ENCODE measurements around the gene DPP10. TPM values are rescaled to one million over a fixed set of nuclear protein-coding genes. Genes with fewer than 3 reads are reported as not detected.

Gene DPP10
- total and polyA plus RNA-seq, 5 experiments from 2014 or later: not detected

DNA sequence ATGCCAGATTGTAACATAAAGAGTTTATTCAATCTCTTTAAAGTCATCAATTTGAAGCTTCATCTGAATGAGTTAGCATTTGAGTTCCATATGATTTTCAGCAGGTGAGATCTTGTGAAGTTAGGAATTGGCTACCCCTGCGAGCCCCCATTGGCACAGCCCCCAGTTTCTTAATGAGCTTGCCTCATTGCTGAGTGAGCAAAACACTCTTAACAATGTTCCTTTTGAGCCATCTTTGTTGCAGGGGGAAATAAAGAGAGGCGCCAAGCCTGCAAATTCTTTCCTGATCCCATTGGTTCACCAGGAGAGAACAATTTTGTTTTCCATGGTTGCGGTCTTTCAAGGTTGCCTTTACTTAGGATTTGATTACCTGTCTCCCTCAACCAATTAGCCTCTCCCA, 18.7 kb downstream of the DPP10 start:
- peaks cover 0 to 1% (median 0%) of the 10 kb centered on the region in 9 donors for H3K9me3 Mint-ChIP-seq
- H3K4me1 Mint-ChIP-seq: no peaks in the 10 kb centered on the region
- no peak overlapping the region for H3K4me3 Mint-ChIP-seq
- no peak overlapping the region for H3K27ac Mint-ChIP-seq
- ATAC-seq: no peak
- no peak for DNase-seq
- POLR2A ChIA-PET: no interaction called here
- H3K36me3 Mint-ChIP-seq: no peaks in the 10 kb centered on the region
- peaks cover 0 to 11% (median 4%) of the 10 kb centered on the region in 5 donors for H3K27me3 Mint-ChIP-seq

DNA sequence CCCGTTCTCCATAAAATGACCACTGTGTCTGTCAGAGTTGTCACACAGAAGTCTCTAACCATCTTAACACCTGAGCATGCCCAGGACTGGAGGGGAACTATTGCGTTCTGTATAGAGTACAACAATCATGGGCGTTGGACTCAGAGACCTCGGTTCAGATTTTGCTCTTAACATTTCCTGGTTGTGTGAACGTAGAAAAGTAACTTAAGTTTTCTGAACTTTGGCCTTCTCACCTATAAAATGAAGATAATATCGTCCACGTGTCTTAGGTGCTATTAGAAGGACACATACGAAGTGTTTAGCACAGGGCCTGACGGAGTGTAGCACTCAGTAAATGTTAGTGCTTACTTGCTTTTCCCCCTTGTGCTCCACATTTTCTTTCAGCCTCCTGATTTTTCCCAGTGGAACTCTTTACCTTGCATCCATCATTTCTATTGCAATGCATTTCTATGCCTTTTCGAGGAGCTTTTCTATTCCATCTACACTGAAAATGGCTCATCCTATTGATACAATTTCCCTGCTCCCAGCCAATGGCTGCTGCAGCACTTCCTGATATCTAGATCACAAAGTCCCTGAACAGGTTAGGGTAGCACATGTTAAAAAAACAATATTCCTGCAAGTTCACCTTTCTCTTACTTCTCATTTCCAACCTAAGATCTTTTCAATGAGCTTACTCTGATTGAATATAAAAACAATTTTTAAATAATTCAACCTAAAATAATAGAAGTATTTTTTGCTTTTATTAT, 22.7 kb downstream of the DPP10 start:
- H3K4me1 Mint-ChIP-seq: no peaks in the 10 kb centered on the region
- no peaks in the 10 kb centered on the region for H3K36me3 Mint-ChIP-seq
- no peak overlapping the region for H3K4me3 Mint-ChIP-seq
- ATAC-seq (no peak), DNase-seq (no peak)
- peaks cover 0 to 7% (median 0%) of the 10 kb centered on the region in 5 donors for H3K27me3 Mint-ChIP-seq
- POLR2A ChIA-PET: no interaction called here
- no peak overlapping the region for H3K27ac Mint-ChIP-seq
- H3K9me3 Mint-ChIP-seq: no peaks in the 10 kb centered on the region

DNA sequence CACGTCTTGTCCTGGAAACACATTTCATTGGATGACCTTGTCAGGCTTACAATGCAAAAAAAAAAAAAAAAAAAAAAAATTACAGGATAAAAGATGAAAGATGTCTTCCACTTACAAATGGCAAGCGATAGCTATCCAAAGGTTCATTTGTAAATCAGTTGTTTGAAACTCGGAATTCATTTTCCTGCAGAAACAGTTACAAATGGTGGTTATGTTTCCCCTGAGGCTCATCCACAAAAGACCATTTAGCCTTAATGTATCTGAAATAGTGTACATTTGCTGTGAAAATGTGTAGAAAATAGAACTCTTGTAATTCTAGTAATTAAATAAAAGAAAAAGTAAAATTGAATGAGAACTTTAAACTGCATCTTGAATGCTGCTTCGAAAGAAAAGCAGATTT, 25.9 kb downstream of the DPP10 start:
- H3K27me3 Mint-ChIP-seq: peaks cover 0 to 8% (median 0%) of the 10 kb centered on the region in 5 donors
- POLR2A ChIA-PET: no interaction called here
- no peaks in the 10 kb centered on the region for H3K9me3 Mint-ChIP-seq
- H3K36me3 Mint-ChIP-seq: no peaks in the 10 kb centered on the region
- ATAC-seq: no peak
- no peak overlapping the region for H3K4me3 Mint-ChIP-seq
- no peak overlapping the region for H3K27ac Mint-ChIP-seq
- no peaks in the 10 kb centered on the region for H3K4me1 Mint-ChIP-seq
- DNase-seq: no peak

DNA sequence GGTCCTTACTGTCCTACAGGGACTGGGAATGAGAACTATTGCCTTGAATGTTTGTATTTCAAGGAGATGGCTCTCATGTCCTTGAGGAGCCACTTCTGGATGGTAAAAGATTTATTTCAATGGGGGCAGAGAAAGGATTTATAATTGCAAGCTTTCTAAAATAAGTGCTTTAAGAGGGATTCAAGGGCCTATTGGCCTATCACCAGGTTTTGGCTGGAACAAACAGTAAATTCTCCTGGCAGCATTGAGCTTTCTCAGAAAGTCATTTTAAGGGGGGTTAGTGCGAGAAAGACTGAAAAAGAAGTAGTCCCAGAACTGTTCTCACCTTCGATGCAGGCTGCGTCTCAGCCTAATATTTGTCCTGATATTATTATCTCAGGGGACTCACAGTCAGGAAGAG, 29.8 kb downstream of the DPP10 start:
- ATAC-seq: no peak
- no peak for DNase-seq
- no peaks in the 10 kb centered on the region for H3K4me1 Mint-ChIP-seq
- H3K36me3 Mint-ChIP-seq: no peaks in the 10 kb centered on the region
- no peaks in the 10 kb centered on the region for H3K9me3 Mint-ChIP-seq
- no peak overlapping the region for H3K27ac Mint-ChIP-seq
- POLR2A ChIA-PET: no interaction called here
- peaks cover 0 to 8% (median 0%) of the 10 kb centered on the region in 5 donors for H3K27me3 Mint-ChIP-seq
- no peak overlapping the region for H3K4me3 Mint-ChIP-seq

DNA sequence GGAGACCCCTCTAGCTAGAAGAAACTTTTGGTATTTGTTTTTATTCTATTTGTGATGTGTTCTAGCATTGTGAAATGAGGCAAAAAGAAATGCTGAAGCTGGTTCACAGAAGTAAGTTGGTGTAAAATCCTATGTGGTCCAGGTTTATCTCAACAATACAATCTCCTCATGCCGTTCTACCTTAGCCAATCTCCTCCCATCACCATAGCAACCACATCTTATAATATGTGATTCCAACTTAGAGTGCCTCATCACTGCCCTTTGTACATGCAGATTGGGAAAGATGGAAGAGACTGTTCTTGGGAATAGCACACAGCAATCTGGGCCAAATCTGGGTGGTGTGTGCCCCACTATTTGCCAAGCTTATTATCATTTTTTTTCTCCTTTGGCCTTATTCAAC, 30.3 kb downstream of the DPP10 start:
- no peaks in the 10 kb centered on the region for H3K4me1 Mint-ChIP-seq
- ATAC-seq (no peak), DNase-seq (no peak)
- POLR2A ChIA-PET: no interaction called here
- H3K9me3 Mint-ChIP-seq: no peaks in the 10 kb centered on the region
- H3K27me3 Mint-ChIP-seq: peaks cover 0 to 8% (median 0%) of the 10 kb centered on the region in 5 donors
- no peak overlapping the region for H3K27ac Mint-ChIP-seq
- no peaks in the 10 kb centered on the region for H3K36me3 Mint-ChIP-seq
- no peak overlapping the region for H3K4me3 Mint-ChIP-seq

DNA sequence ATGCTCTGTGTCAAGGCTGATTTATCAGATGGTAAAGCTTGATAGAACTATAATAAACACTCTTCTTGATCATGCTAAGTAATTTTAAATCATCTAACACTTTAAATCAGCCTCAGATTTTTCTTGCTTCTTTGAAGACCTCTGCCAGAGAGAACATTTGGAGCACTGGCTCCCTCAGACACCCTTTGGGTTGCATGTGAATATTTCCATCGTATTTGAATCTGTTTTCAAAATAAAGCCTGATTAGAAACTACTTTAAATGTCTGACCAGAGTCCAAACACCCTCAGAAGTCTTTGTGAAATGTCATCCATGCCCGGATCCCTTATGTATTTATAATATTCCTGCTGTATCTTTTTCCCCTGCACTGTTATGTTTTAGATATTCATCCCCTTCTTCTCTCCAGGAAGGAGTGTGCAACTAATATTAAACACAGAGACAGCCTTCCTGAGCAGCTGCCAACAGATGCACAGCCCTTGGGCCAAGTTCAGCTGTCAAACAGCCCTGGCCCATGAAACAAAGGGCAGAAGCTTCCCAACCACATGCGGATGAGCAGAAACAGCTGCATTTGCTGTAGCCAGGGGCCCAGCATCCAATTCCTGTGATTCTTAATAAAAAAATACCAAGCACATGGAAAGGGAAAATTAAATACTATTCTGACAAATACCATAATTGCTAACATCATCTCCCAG, 46.5 kb downstream of the DPP10 start:
- H3K36me3 Mint-ChIP-seq: no peaks in the 10 kb centered on the region
- H3K27ac Mint-ChIP-seq: no peak overlapping the region
- no peaks in the 10 kb centered on the region for H3K9me3 Mint-ChIP-seq
- H3K27me3 Mint-ChIP-seq: peaks cover 0 to 14% (median 6%) of the 10 kb centered on the region in 5 donors
- ATAC-seq (no peak), DNase-seq (no peak)
- no peak overlapping the region for H3K4me3 Mint-ChIP-seq
- no peaks in the 10 kb centered on the region for H3K4me1 Mint-ChIP-seq
- POLR2A ChIA-PET: no interaction called here

DNA sequence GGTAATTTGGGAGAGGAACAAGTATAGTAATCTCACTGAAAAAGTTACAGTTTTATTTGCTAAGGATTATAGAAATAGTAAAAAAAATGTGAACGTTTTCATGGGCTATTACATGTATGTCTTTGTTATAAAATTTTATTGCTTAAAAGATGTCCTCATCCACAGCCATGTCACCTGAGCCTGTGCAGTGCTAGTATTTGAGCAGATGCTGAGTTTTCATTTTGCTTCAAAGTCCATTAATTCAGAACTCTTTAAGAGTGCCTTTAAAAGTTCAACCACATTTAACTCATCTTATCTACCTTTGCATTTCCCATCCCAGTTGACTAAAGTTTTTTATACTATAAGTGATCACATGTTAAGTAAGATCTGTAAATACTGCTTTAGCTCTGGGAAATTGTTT, 52.6 kb downstream of the DPP10 start:
- Mint-ChIP-seq H3K4me1 (peaks cover 0 to 2% (median 0%) of the 10 kb centered on the region in 4 donors), H3K27me3 (peaks cover 0 to 8% (median 3%) of the 10 kb centered on the region in 5 donors), H3K36me3 (no peaks in the 10 kb centered on the region), H3K27ac (no peak overlapping the region), H3K4me3 (no peak overlapping the region), H3K9me3 (peaks cover 0 to 3% (median 0%) of the 10 kb centered on the region in 9 donors)
- ATAC-seq (no peak), DNase-seq (no peak)
- POLR2A ChIA-PET: interaction anchor here (0.6 kb wide), 1 partner anchor 40 kb away, joined by 4 read pairs; no protein-coding TSS in a partner anchor

DNA sequence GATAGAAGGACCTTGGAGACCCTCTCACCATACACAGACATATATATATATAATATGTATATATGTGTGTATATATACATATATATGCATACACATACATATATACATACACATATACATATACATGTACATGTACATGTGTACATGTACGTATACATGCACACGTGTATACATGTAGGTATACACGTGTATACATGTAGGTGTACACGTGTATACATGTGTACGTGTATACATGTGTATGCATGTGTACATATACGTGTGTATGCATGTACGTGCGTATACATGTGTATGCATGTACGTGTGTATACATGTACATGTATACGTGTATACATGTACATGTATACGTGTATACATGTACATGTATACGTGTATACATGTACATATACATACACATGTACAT, 54.5 kb downstream of the DPP10 start:
- POLR2A ChIA-PET: no interaction called here

DNA sequence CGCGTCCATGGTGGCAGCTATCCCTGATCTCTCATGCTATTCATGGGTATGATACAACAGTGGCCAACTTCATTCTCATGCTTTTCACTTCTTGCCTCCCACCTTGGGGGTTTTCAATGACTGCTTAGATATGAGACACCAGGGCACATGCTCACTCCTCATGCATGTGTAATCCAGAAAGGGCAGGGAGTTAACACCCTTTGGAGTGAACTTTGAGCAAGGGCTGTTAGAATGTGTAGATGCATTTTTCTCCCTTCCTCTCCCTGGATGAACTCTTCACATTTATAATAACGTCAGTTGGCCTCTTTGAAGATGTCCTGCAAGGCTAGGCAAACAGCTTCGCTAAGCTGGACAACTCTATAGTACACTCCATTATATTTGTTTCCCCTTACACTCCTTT, 56.7 kb downstream of the DPP10 start:
- peaks cover 0 to 2% (median 0%) of the 10 kb centered on the region in 4 donors for H3K4me1 Mint-ChIP-seq
- ATAC-seq (no peak), DNase-seq (no peak)
- H3K27me3 Mint-ChIP-seq: peaks cover 0 to 9% (median 0%) of the 10 kb centered on the region in 5 donors
- no peaks in the 10 kb centered on the region for H3K36me3 Mint-ChIP-seq
- peaks cover 0 to 7% (median 0%) of the 10 kb centered on the region in 9 donors for H3K9me3 Mint-ChIP-seq
- H3K27ac Mint-ChIP-seq: no peak overlapping the region
- POLR2A ChIA-PET: no interaction called here
- no peak overlapping the region for H3K4me3 Mint-ChIP-seq

More for the DNA sequence above, 54.5 kb downstream of the DPP10 start:
- Mint-ChIP-seq H3K36me3 (no peaks in the 10 kb centered on the region), H3K27ac (no peak overlapping the region), H3K9me3 (peaks cover 0 to 3% (median 0%) of the 10 kb centered on the region in 9 donors), H3K4me1 (peaks cover 0 to 2% (median 0%) of the 10 kb centered on the region in 4 donors), H3K4me3 (no peak overlapping the region), H3K27me3 (no peaks in the 10 kb centered on the region)
- DNase-seq: no peak
- ATAC-seq: no peak

DNA sequence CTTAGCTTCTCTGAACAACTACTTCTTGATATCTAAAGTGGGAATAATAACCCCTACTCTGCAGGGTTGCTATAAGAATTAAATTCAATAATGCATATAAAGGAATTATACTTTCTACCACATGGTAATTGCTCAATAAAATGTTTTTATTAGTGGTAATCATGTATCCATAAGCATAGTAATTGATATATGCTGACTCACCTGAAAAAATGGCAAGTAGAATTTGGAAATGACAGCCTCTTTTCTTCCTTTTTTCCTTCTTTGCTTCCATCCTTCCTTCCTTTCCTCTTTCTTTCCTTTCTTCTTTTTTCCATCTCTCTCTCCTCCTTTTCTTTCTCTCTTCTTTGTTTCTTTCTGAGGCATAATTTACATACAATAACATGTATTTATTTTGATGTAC, 65.3 kb downstream of the DPP10 start:
- H3K27ac Mint-ChIP-seq: no peak overlapping the region
- H3K4me3 Mint-ChIP-seq: no peak overlapping the region
- no peaks in the 10 kb centered on the region for H3K4me1 Mint-ChIP-seq
- no peak for ATAC-seq
- peaks cover 0 to 5% (median 0%) of the 10 kb centered on the region in 9 donors for H3K9me3 Mint-ChIP-seq
- POLR2A ChIA-PET: no interaction called here
- DNase-seq: no peak
- H3K36me3 Mint-ChIP-seq: no peaks in the 10 kb centered on the region
- peaks cover 0 to 24% (median 7%) of the 10 kb centered on the region in 5 donors for H3K27me3 Mint-ChIP-seq

DNA sequence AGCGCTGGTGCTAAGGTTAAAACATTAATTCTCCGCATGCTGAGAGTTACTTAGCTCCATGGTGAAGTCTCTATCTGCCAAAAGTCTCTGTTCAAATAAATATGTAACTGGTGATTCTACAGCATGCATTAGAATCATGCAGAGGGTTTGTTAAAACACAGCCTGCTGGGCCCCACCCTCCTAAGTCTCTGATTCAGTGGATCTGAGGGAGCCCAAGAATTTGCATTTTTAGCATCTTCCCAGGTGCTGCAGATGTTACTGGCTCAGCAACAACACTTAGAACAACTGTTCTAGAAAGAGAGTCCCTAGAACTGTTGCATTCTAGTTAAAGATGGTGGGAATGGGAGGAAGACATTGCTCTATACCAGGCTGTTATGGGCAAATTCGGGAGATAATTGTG, 73.4 kb downstream of the DPP10 start:
- no peaks in the 10 kb centered on the region for H3K9me3 Mint-ChIP-seq
- ATAC-seq: no peak

DNA sequence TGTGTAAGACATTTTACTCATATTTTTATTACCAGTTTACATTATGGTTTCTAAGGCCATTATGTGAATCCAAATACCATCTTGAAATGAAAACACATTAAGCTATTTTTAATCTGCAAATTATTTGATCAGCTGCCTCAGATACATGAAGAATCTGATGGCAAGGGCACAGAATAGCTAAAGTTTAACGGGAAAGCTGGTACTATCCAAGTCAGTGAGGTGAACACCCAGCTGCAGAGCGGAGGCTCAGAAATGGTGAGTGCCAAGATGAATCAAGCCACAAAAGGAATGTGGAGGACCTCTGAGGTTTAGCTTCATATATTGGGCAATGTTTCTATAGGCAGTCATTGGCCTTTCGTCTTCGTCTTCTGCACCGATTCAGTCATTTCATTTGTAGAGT, 75.1 kb downstream of the DPP10 start:
- POLR2A ChIA-PET: no interaction called here
- Mint-ChIP-seq H3K27me3 (peaks cover 0 to 12% (median 3%) of the 10 kb centered on the region in 5 donors), H3K4me3 (no peak overlapping the region), H3K4me1 (no peaks in the 10 kb centered on the region), H3K9me3 (peaks cover 0 to 3% (median 0%) of the 10 kb centered on the region in 9 donors), H3K36me3 (no peaks in the 10 kb centered on the region), H3K27ac (no peak overlapping the region)
- ATAC-seq (no peak), DNase-seq (no peak)

More for the DNA sequence above, 73.4 kb downstream of the DPP10 start:
- Mint-ChIP-seq H3K27me3 (peaks cover 0 to 19% (median 6%) of the 10 kb centered on the region in 5 donors), H3K36me3 (no peaks in the 10 kb centered on the region), H3K4me3 (no peak overlapping the region), H3K27ac (no peak overlapping the region), H3K4me1 (no peaks in the 10 kb centered on the region)
- no peak for DNase-seq
- POLR2A ChIA-PET: no interaction called here

DNA sequence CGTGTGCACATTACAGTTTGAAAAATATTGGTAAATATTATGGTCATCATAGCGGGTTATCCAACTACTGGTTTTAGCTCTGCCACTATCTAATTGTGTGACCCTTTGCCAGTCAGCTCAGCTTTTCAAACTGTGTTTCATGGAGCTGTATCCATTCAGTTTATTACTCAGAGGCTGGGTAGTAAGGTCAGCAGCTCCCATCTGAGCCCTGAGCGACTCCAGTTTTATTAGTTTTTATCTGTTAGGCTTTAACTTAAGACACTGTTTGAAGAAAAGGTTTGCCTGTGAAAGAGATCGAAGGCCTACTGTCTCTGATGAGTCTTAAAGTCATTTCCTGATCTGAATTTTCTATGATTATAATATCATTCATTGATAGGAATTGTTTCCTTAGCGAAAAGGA, 76.3 kb downstream of the DPP10 start:
- no peak for DNase-seq
- ATAC-seq: no peak
- H3K4me3 Mint-ChIP-seq: no peak overlapping the region
- no peak overlapping the region for H3K27ac Mint-ChIP-seq
- no peaks in the 10 kb centered on the region for H3K4me1 Mint-ChIP-seq
- peaks cover 1 to 18% (median 3%) of the 10 kb centered on the region in 5 donors for H3K27me3 Mint-ChIP-seq
- H3K36me3 Mint-ChIP-seq: no peaks in the 10 kb centered on the region
- H3K9me3 Mint-ChIP-seq: peaks cover 0 to 10% (median 0%) of the 10 kb centered on the region in 9 donors
- POLR2A ChIA-PET: no interaction called here

All from naive thymus-derived CD8-positive, alpha-beta T cell (primary cell).